GM23248 (cell line): ENCODE measurements around the gene KCNA2.

Experiments
- EZH2 ChIP-seq: fragments of 200-600 bp; sonication (generic); IDR thresholded peaks from 2 replicates; pipeline ENCODE4 v1.6.1; 2018; ENCODE audit warnings: antibody characterized with exemption, mild to moderate bottlenecking; ENCODE audit not compliant: insufficient read depth, poor library complexity, severe bottlenecking
- EZH2phosphoT487 ChIP-seq: fragments of 200-600 bp; sonication (generic); IDR thresholded peaks from 2 replicates; pipeline ENCODE4 v1.6.1; 2018; ENCODE audit warnings: antibody characterized with exemption, moderate library complexity, mild to moderate bottlenecking, low read depth; ENCODE audit not compliant: insufficient read depth

- TF ChIP-seq EZH2 = no peak
- TF ChIP-seq EZH2phosphoT487 = no peak
Measured at GRCh38 chr1:110635434-110635833, 29.3 kb upstream of the KCNA2 start.
